HEK293 (cell line): Measurements from ENCODE around the gene MAP3K15.

Experiments
- CTCF ChIA-PET: fragments of 350-600 bp; formaldehyde crosslinking; extraction: SDS; loops from one replicate; lab custom pipeline; 2021; ENCODE audit warnings: antibody characterized with exemption; lab: Yijun Ruan, JAX
- POLR2A ChIA-PET: fragments of 300-600 bp; formaldehyde crosslinking; extraction: SDS; loops from one replicate; lab custom pipeline; 2020; ENCODE audit warnings: antibody characterized with exemption, inconsistent platforms; lab: Yijun Ruan, JAX
- H3K27ac ChIP-seq: fragments of 200-500 bp; sonication (Bioruptor generic); 2 replicates; pipeline ENCODE4 v1.5.1; 2014; ENCODE audit warnings: low read depth, low read length, control low read depth, inconsistent platforms; ENCODE audit errors: extremely low read depth
- H3K36me3 ChIP-seq, 2 experiments: fragments of 200-500 bp in 1 of 2; sonication (Bioruptor generic) in 1 of 2; 1 replicate in 1 of 2; 2 replicates in 1 of 2; pipeline ENCODE4 v1.5.1; 2014 to 2017; ENCODE audit warnings: inconsistent platforms in 2 of 2, low read length in 2 of 2; ENCODE audit not compliant: control insufficient read depth in 2 of 2, insufficient read depth in 1 of 2
- H3K4me1 ChIP-seq: fragments of 200-500 bp; sonication (Bioruptor generic); 2 replicates; pipeline ENCODE4 v1.5.1; 2014; ENCODE audit warnings: mild to moderate bottlenecking, low read length, inconsistent platforms; ENCODE audit not compliant: control insufficient read depth, insufficient read depth
- H3K4me3 ChIP-seq: 2 replicates; pipeline ENCODE4 v1.5.1; 2011; ENCODE audit warnings: low read depth, mild to moderate bottlenecking, control low read depth, low read length, moderate library complexity
- H3K9me3 ChIP-seq: fragments of 200-500 bp; sonication (Bioruptor generic); 2 replicates; pipeline ENCODE4 v1.5.1; 2014; ENCODE audit warnings: low read depth, low read length, inconsistent platforms; ENCODE audit not compliant: control insufficient read depth, insufficient read depth
- BCL11B ChIP-seq: fragments of 450-650 bp; formaldehyde crosslinking; IDR thresholded peaks from 2 replicates; pipeline ENCODE4 v1.5.1; 2016; ENCODE audit warnings: low read depth, missing biosample characterization, missing genetic modification characterization
- IKZF3 ChIP-seq: fragments of 450-650 bp; IDR thresholded peaks from 2 replicates; pipeline ENCODE4 v1.5.0; 2018; ENCODE audit warnings: missing biosample characterization, mild to moderate bottlenecking, missing genetic modification characterization, moderate library complexity
- KLF1 ChIP-seq: fragments of 450-650 bp; formaldehyde crosslinking; IDR thresholded peaks from 2 replicates; pipeline ENCODE4 v1.5.1; 2016; ENCODE audit warnings: missing biosample characterization, missing genetic modification characterization
- ZFP3 ChIP-seq: fragments of 450-650 bp; formaldehyde crosslinking; IDR thresholded peaks from 2 replicates; pipeline ENCODE4 v1.5.1; 2016; ENCODE audit warnings: low read depth, missing biosample characterization, missing genetic modification characterization
- ZNF140 ChIP-seq: fragments of 450-650 bp; formaldehyde crosslinking; IDR thresholded peaks from 2 replicates; pipeline ENCODE4 v1.5.1; 2016; ENCODE audit warnings: missing biosample characterization, missing genetic modification characterization
- ZNF544 ChIP-seq: fragments of 450-650 bp; formaldehyde crosslinking; IDR thresholded peaks from 2 replicates; pipeline ENCODE4 v1.5.0; 2017; ENCODE audit warnings: missing biosample characterization, missing genetic modification characterization
- ZNF610 ChIP-seq: fragments of 450-650 bp; formaldehyde crosslinking; IDR thresholded peaks from 2 replicates; pipeline ENCODE4 v1.5.1; 2016; ENCODE audit warnings: missing biosample characterization, missing genetic modification characterization, borderline replicate concordance
- ZNF624 ChIP-seq: fragments of 450-650 bp; formaldehyde crosslinking; IDR thresholded peaks from 2 replicates; pipeline ENCODE4 v1.5.1; 2017; ENCODE audit warnings: missing biosample characterization, missing genetic modification characterization
- ZNF792 ChIP-seq: fragments of 450-650 bp; formaldehyde crosslinking; IDR thresholded peaks from 2 replicates; pipeline ENCODE4 v1.5.1; 2016; ENCODE audit warnings: missing biosample characterization, missing genetic modification characterization
- ZNF830 ChIP-seq: fragments of 450-650 bp; IDR thresholded peaks from 2 replicates; pipeline ENCODE4 v1.5.0; 2018; ENCODE audit warnings: missing biosample characterization, missing genetic modification characterization, low read depth, mild to moderate bottlenecking, moderate library complexity
- TF ChIP-seq, protein P1 (sequence below): fragments of 450-650 bp; formaldehyde crosslinking; IDR thresholded peaks from 2 replicates; pipeline ENCODE4 v1.5.1; 2016; ENCODE audit warnings: missing biosample characterization, missing genetic modification characterization
- TF ChIP-seq, protein P2 (sequence below): fragments of 450-650 bp; formaldehyde crosslinking; IDR thresholded peaks from 2 replicates; pipeline ENCODE4 v1.5.1; 2017; ENCODE audit warnings: missing biosample characterization, missing genetic modification characterization
- TF ChIP-seq, protein P3 (sequence below): fragments of 450-650 bp; formaldehyde crosslinking; IDR thresholded peaks from 2 replicates; pipeline ENCODE4 v1.5.1; 2016; ENCODE audit warnings: missing biosample characterization, missing genetic modification characterization
- TF ChIP-seq, protein P4 (sequence below): fragments of 450-650 bp; IDR thresholded peaks from 2 replicates; pipeline ENCODE4 v1.5.1; 2018; ENCODE audit warnings: missing biosample characterization, missing genetic modification characterization
- TF ChIP-seq, protein P5 (sequence below): fragments of 450-650 bp; formaldehyde crosslinking; IDR thresholded peaks from 2 replicates; pipeline ENCODE4 v1.5.1; 2016; ENCODE audit warnings: missing biosample characterization, missing genetic modification characterization, low read depth
- TF ChIP-seq, protein P6 (sequence below): fragments of 450-650 bp; formaldehyde crosslinking; IDR thresholded peaks from 2 replicates; pipeline ENCODE4 v1.5.1; 2017; ENCODE audit warnings: missing biosample characterization, missing genetic modification characterization

The MAP3K15 gene

DNA sequence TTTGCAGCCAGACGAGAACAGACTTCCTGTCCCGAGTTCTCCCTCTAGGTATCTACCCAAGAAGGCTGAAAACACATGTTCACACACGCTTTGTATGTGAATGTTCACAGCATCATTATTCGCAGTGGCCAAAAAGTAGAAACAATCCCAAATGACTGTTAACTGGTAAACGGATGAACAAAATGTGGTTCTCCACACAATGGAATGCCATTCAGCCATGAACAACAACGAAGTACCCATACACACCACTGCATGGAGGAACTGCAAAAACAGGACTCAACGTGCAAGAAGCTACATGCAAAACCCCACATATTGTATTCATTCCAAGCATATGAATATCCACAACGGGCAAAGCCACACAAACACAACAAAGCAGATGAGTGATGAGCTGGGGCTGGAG lies 126.6 kb downstream of the MAP3K15 start:
- H3K4me3 ChIP-seq, result no peak overlapping the region
- H3K36me3 ChIP-seq, result peaks cover 0 to 22% of the 10 kb centered on the region in 2 experiments; a peak in 2 of 3 replicates
- no peaks in the 10 kb centered on the region for H3K4me1 ChIP-seq
- no peak for TF ChIP-seq ZNF792 (tag by site-specific recombination)
- TF ChIP-seq IKZF3 (tag by site-specific recombination), result no peak
- TF ChIP-seq ZNF610 (tag by site-specific recombination), result no peak
- TF ChIP-seq BCL11B (tag by site-specific recombination), result no peak
- TF ChIP-seq ZNF830 (tag by site-specific recombination), result no peak
- no peak for TF ChIP-seq ZFP3 (tag by site-specific recombination)
- TF ChIP-seq, protein P1, sequence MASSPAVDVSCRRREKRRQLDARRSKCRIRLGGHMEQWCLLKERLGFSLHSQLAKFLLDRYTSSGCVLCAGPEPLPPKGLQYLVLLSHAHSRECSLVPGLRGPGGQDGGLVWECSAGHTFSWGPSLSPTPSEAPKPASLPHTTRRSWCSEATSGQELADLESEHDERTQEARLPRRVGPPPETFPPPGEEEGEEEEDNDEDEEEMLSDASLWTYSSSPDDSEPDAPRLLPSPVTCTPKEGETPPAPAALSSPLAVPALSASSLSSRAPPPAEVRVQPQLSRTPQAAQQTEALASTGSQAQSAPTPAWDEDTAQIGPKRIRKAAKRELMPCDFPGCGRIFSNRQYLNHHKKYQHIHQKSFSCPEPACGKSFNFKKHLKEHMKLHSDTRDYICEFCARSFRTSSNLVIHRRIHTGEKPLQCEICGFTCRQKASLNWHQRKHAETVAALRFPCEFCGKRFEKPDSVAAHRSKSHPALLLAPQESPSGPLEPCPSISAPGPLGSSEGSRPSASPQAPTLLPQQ (tag by site-specific recombination), result no peak
- no peak for TF ChIP-seq KLF1 (tag by site-specific recombination)
- TF ChIP-seq, protein P2, sequence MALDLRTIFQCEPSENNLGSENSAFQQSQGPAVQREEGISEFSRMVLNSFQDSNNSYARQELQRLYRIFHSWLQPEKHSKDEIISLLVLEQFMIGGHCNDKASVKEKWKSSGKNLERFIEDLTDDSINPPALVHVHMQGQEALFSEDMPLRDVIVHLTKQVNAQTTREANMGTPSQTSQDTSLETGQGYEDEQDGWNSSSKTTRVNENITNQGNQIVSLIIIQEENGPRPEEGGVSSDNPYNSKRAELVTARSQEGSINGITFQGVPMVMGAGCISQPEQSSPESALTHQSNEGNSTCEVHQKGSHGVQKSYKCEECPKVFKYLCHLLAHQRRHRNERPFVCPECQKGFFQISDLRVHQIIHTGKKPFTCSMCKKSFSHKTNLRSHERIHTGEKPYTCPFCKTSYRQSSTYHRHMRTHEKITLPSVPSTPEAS (tag by site-specific recombination), result no peak
- TF ChIP-seq, protein P3, sequence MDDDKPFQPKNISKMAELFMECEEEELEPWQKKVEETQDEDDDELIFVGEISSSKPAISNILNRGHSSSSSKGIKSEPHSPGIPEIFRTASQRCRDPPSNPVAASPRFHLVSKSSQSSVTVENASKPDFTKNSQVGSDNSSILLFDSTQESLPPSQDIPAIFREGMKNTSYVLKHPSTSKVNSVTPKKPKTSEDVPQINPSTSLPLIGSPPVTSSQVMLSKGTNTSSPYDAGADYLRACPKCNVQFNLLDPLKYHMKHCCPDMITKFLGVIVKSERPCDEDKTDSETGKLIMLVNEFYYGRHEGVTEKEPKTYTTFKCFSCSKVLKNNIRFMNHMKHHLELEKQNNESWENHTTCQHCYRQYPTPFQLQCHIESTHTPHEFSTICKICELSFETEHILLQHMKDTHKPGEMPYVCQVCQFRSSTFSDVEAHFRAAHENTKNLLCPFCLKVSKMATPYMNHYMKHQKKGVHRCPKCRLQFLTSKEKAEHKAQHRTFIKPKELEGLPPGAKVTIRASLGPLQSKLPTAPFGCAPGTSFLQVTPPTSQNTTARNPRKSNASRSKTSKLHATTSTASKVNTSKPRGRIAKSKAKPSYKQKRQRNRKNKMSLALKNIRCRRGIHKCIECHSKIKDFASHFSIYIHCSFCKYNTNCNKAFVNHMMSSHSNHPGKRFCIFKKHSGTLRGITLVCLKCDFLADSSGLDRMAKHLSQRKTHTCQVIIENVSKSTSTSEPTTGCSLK (tag by site-specific recombination), result no peak
- TF ChIP-seq, protein P4, sequence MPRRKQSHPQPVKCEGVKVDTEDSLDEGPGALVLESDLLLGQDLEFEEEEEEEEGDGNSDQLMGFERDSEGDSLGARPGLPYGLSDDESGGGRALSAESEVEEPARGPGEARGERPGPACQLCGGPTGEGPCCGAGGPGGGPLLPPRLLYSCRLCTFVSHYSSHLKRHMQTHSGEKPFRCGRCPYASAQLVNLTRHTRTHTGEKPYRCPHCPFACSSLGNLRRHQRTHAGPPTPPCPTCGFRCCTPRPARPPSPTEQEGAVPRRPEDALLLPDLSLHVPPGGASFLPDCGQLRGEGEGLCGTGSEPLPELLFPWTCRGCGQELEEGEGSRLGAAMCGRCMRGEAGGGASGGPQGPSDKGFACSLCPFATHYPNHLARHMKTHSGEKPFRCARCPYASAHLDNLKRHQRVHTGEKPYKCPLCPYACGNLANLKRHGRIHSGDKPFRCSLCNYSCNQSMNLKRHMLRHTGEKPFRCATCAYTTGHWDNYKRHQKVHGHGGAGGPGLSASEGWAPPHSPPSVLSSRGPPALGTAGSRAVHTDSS (tag by site-specific recombination), result no peak
- no peak for TF ChIP-seq ZNF624 (tag by site-specific recombination)
- no peak overlapping the region for H3K27ac ChIP-seq
- CTCF ChIA-PET, result interaction anchor here (0.6 kb wide), 1 partner anchor 640 kb away, joined by 3 read pairs; no protein-coding TSS in a partner anchor
- POLR2A ChIA-PET, result no interaction called here
- no peaks in the 10 kb centered on the region for H3K9me3 ChIP-seq

DNA sequence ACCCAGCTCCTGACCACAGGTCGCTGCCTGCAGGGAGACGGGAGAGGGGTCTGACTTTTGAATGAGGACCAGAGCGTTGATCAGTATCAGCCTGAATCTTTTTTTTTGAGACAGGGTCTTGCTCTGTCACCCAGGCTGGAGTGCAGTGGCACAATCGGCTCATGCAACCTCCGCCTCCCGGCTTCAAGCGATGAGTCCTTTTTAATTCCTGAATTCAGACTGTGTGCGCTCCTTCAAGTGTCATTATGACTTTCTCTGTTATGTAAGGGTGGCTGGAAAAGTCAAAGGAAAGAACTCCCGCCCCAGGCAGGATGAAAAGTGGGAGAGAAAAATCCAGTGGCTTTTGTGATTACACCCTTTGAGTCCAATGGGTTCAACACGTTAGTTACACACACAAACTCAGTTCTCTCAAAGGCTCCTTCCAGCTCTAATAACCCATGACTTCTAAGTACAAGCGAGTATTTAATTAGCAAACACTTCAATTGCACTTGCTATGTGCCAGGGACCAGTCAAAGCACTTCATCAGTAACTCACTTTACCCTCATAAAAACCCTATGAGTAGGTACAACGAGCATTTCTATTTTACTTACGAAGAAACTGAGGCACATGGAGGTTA lies 127.1 kb downstream of the MAP3K15 start:
- Histone ChIP-seq H3K27ac (no peak overlapping the region), H3K4me3 (no peak overlapping the region), H3K36me3 (peaks cover 0 to 22% of the 10 kb centered on the region in 2 experiments; a peak in 2 of 3 replicates), H3K9me3 (no peaks in the 10 kb centered on the region), H3K4me1 (no peaks in the 10 kb centered on the region)
- ChIA-PET CTCF (interaction anchor here (0.6 kb wide), 2 partner anchors 81 to 316 kb away, joined by 3 read pairs; no protein-coding TSS in a partner anchor), POLR2A (no interaction called here)
- TF ChIP-seq ZNF140 (no peak), ZNF544 (tag by site-specific recombination) (no peak)
- TF ChIP-seq, protein P5, sequence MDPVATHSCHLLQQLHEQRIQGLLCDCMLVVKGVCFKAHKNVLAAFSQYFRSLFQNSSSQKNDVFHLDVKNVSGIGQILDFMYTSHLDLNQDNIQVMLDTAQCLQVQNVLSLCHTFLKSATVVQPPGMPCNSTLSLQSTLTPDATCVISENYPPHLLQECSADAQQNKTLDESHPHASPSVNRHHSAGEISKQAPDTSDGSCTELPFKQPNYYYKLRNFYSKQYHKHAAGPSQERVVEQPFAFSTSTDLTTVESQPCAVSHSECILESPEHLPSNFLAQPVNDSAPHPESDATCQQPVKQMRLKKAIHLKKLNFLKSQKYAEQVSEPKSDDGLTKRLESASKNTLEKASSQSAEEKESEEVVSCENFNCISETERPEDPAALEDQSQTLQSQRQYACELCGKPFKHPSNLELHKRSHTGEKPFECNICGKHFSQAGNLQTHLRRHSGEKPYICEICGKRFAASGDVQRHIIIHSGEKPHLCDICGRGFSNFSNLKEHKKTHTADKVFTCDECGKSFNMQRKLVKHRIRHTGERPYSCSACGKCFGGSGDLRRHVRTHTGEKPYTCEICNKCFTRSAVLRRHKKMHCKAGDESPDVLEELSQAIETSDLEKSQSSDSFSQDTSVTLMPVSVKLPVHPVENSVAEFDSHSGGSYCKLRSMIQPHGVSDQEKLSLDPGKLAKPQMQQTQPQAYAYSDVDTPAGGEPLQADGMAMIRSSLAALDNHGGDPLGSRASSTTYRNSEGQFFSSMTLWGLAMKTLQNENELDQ, result no peak
- TF ChIP-seq, protein P6, sequence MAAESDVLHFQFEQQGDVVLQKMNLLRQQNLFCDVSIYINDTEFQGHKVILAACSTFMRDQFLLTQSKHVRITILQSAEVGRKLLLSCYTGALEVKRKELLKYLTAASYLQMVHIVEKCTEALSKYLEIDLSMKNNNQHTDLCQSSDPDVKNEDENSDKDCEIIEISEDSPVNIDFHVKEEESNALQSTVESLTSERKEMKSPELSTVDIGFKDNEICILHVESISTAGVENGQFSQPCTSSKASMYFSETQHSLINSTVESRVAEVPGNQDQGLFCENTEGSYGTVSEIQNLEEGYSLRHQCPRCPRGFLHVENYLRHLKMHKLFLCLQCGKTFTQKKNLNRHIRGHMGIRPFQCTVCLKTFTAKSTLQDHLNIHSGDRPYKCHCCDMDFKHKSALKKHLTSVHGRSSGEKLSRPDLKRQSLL (tag by site-specific recombination), result no peak
